GM19395 (cell line): Measurements from ENCODE around the gene BTBD10.

Experiments used
- ATAC-seq: cut with Tn5 transposase; IDR thresholded peaks from one replicate; pipeline ENCODE4 v1.9.1; 2021; ENCODE audit warnings: mild to moderate bottlenecking, moderate library complexity; ENCODE audit not compliant: unreplicated experiment

Gene BTBD10

GRCh38 chr11:13376402-13376801 lies 86.6 kb downstream of the BTBD10 start:
- no peak for ATAC-seq

- no peak for ATAC-seq
Measured at GRCh38 chr11:13375798-13376197, 87.2 kb downstream of the BTBD10 start.

GRCh38 chr11:13373216-13373615 lies 89.8 kb downstream of the BTBD10 start:
- ATAC-seq: no peak

- no peak for ATAC-seq
Measured at GRCh38 chr11:13368041-13368446, 95.0 kb downstream of the BTBD10 start.

GRCh38 chr11:13367115-13367514 lies 95.9 kb downstream of the BTBD10 start:
- ATAC-seq: no peak

- ATAC-seq: no peak
Measured at GRCh38 chr11:13366266-13367026, 96.6 kb downstream of the BTBD10 start.

- no peak for ATAC-seq
Measured at GRCh38 chr11:13364388-13364787, 98.6 kb downstream of the BTBD10 start.

GRCh38 chr11:13362596-13363109 lies 100.4 kb downstream of the BTBD10 start:
- ATAC-seq: no peak

- no peak for ATAC-seq
Measured at GRCh38 chr11:13358596-13359270, 104.3 kb downstream of the BTBD10 start.

- no peak for ATAC-seq
Measured at GRCh38 chr11:13357232-13357631, 105.8 kb downstream of the BTBD10 start.

- no peak for ATAC-seq
Measured at GRCh38 chr11:13355191-13355590, 107.8 kb downstream of the BTBD10 start.

GRCh38 chr11:13354335-13354734 lies 108.7 kb downstream of the BTBD10 start:
- no peak for ATAC-seq

GRCh38 chr11:13352711-13353110 lies 110.3 kb downstream of the BTBD10 start:
- no peak for ATAC-seq

GRCh38 chr11:13349581-13349980 lies 113.4 kb downstream of the BTBD10 start:
- no peak for ATAC-seq

GRCh38 chr11:13349046-13349445 lies 114.0 kb downstream of the BTBD10 start:
- ATAC-seq: no peak

- peak; percentile 48 for ATAC-seq
Measured at GRCh38 chr11:13348305-13348704, 114.7 kb downstream of the BTBD10 start.

- ATAC-seq: no peak
Measured at GRCh38 chr11:13347901-13348300, 115.1 kb downstream of the BTBD10 start.

GRCh38 chr11:13346470-13346869 lies 116.6 kb downstream of the BTBD10 start:
- no peak for ATAC-seq

- no peak for ATAC-seq
Measured at GRCh38 chr11:13344818-13345217, 118.2 kb downstream of the BTBD10 start.

- ATAC-seq: peak; percentile 65
Measured at GRCh38 chr11:13343931-13344717, 118.9 kb downstream of the BTBD10 start.

- ATAC-seq: peak; percentile 62
Measured at GRCh38 chr11:13343067-13343466, 120.0 kb downstream of the BTBD10 start.
